B cell (primary cell): ENCODE results near the gene NANOS3. TPM values are rescaled to one million over a fixed set of nuclear protein-coding genes. Genes with fewer than 3 reads are reported as not detected.
A peak's percentile ranks its signal among the peaks of the same experiment; 100 is the strongest.

Experiments used
- ATAC-seq: fragments of 200-7000 bp; cut with Tn5 transposase; one replicate; pipeline ENCODE4 v1.10.0; 2021; ENCODE audit warnings: low read depth, mild to moderate bottlenecking, moderate number of reproducible peaks, moderate library complexity
- CTCF ChIA-PET: fragments of 350-600 bp; sonication (Branson Sonifier 250); formaldehyde crosslinking; loops from one replicate; lab custom pipeline; 2021; ENCODE audit warnings: antibody characterized with exemption, inconsistent platforms; lab: Charles Lee
- POLR2A ChIA-PET: fragments of 350-600 bp; sonication (Branson Sonifier 250); formaldehyde crosslinking; loops from one replicate; lab custom pipeline; 2021; ENCODE audit warnings: antibody characterized with exemption; lab: Charles Lee
- DNase-seq: peaks from one replicate; pipeline ENCODE4 v3.0.0; 2013
- H2AFZ ChIP-seq: 2 replicates; pipeline ENCODE4 v1.6.1; 2012; ENCODE audit warnings: mild to moderate bottlenecking, low read depth, low read length; ENCODE audit not compliant: insufficient read depth, poor library complexity, severe bottlenecking
- H3K27ac ChIP-seq, 2 donors: 1 replicate in 1 of 2; 2 replicates in 1 of 2; pipeline ENCODE4 v1.5.1; 2012 to 2013; ENCODE audit warnings: low read length in 2 of 2, mild to moderate bottlenecking in 2 of 2, moderate library complexity in 1 of 2
- H3K27me3 ChIP-seq, 4 experiments: fragments of 200-600 bp in 1 of 4; sonication (generic) in 1 of 4; replicated peaks in 1 of 4; 1 replicate in 2 of 4; 2 replicates in 2 of 4; pipeline versions ENCODE4 v1.6.1 to v1.7.0; 2013 to 2016; ENCODE audit warnings: low read length in 3 of 4, mild to moderate bottlenecking in 2 of 4, mixed read lengths in 1 of 4, moderate library complexity in 1 of 4; ENCODE audit not compliant: insufficient read depth in 4 of 4, control insufficient read depth in 3 of 4; ENCODE audit errors: control extremely low read depth in 1 of 4
- H3K36me3 ChIP-seq, 2 experiments: replicated peaks in 1 of 2; 1 replicate in 1 of 2; 2 replicates in 1 of 2; pipeline versions ENCODE4 v1.6.1 to v1.7.1; 2013; ENCODE audit warnings: low read length in 1 of 2; ENCODE audit not compliant: insufficient read depth in 2 of 2, control insufficient read depth in 1 of 2; ENCODE audit errors: control extremely low read depth in 1 of 2, extremely low read depth in 1 of 2
- H3K4me1 ChIP-seq, 2 donors: fragments of 200-600 bp in 1 of 2; sonication (generic) in 1 of 2; 1 replicate in 1 of 2; 2 replicates in 1 of 2; pipeline versions ENCODE4 v1.5.1 to v1.6.1; 2013 to 2017; ENCODE audit warnings: low read length in 2 of 2; ENCODE audit not compliant: control insufficient read depth in 2 of 2, insufficient read depth in 2 of 2
- H3K4me2 ChIP-seq: replicated peaks from 2 replicates; pipeline ENCODE3; 2012; ENCODE audit warnings: mild to moderate bottlenecking, low read depth, low read length; ENCODE audit not compliant: poor library complexity, severe bottlenecking
- H3K4me3 ChIP-seq, 5 experiments: fragments of 200-600 bp in 1 of 5; sonication (generic) in 1 of 5; 1 replicate in 3 of 5; 2 replicates in 2 of 5; pipeline versions ENCODE4 v1.5.1 to v1.7.0; 2011 to 2016; ENCODE audit warnings: low read length in 4 of 5, mild to moderate bottlenecking in 4 of 5, low read depth in 2 of 5, control low read depth in 1 of 5, moderate library complexity in 1 of 5; ENCODE audit not compliant: insufficient read depth in 1 of 5; ENCODE audit errors: control extremely low read depth in 1 of 5, extremely low read depth in 1 of 5
- H3K79me2 ChIP-seq: fragments of 200-600 bp; sonication (generic); one replicate; pipeline ENCODE4 v1.6.0; 2016; ENCODE audit warnings: low read length; ENCODE audit not compliant: control insufficient read depth, insufficient read depth
- H3K9ac ChIP-seq: fragments of 200-600 bp; sonication (generic); 2 replicates; pipeline ENCODE4 v1.6.1; 2017; ENCODE audit warnings: mild to moderate bottlenecking, low read length, moderate library complexity
- H3K9me3 ChIP-seq, 3 donors: one replicate each; pipeline versions ENCODE4 v1.6.1 to v1.7.1; 2013; ENCODE audit warnings: low read length in 2 of 3; ENCODE audit not compliant: control insufficient read depth in 2 of 3, insufficient read depth in 1 of 3; ENCODE audit errors: control extremely low read depth in 1 of 3
- H4K20me1 ChIP-seq: 2 replicates; pipeline ENCODE4 v1.6.0; 2012; ENCODE audit warnings: mild to moderate bottlenecking, low read length; ENCODE audit not compliant: insufficient read depth, control insufficient read depth, poor library complexity, severe bottlenecking
- H3K27ac Mint-ChIP-seq: one replicate; pipeline ENCODE4 v1.8.0; 2021; ENCODE audit warnings: mixed read lengths
- H3K27me3 Mint-ChIP-seq: one replicate; pipeline ENCODE4 v1.8.0; 2021; ENCODE audit warnings: mixed read lengths
- H3K4me1 Mint-ChIP-seq: one replicate; pipeline ENCODE4 v1.8.0; 2021; ENCODE audit warnings: mixed read lengths
- H3K4me3 Mint-ChIP-seq: one replicate; pipeline ENCODE4 v1.8.0; 2021; ENCODE audit warnings: mixed read lengths
- H3K9me3 Mint-ChIP-seq: one replicate; pipeline ENCODE4 v1.8.0; 2022; ENCODE audit warnings: mixed read lengths; ENCODE audit not compliant: insufficient read depth
- EZH2 ChIP-seq: IDR thresholded peaks from 2 replicates; pipeline ENCODE4 v1.6.1; 2012; ENCODE audit warnings: borderline replicate concordance, low read depth, mild to moderate bottlenecking, moderate library complexity, low read length; ENCODE audit not compliant: insufficient read depth, poor library complexity, severe bottlenecking
- WGBS: methylation state at CpG from one replicate; pipeline ENCODE4 v1.1.5; 2013; ENCODE audit warnings: missing lambda C conversion rate; ENCODE audit not compliant: insufficient coverage; 5-methylcytosine and 5-hydroxymethylcytosine counted together
- intact Hi-C: fragments of 100-400 bp; cut with micrococcal nuclease; formaldehyde crosslinking; loops from one replicate; pipeline ENCODE4 v1.10.0; 2022
- polyA plus RNA-seq: library from polyadenylated mRNA; depleted of rRNA; stranded (reverse); fragments of >200 nt; gene quantifications from 2 replicates; pipeline ENCODE4 v1.2.3, GENCODE V29; 2012
- total RNA-seq, 2 donors: library from RNA; stranded (reverse); fragments of 120-200 nt in 1 of 2; gene quantifications; 1 replicate in 1 of 2; 2 replicates in 1 of 2; pipeline versions ENCODE4 v1.2.3 to v1.2.4, GENCODE V29; 2013 to 2022
- TF ChIP-seq, protein P1 (sequence below): fragments of 200-600 bp; IDR thresholded peaks from one replicate; pipeline ENCODE4 v1.8.0; 2022; ENCODE audit warnings: antibody characterized with exemption, mild to moderate bottlenecking

NANOS3 gene
- total and polyA plus RNA-seq, 2 donors (not counting 1 experiment from before 2014, with no cell fraction given), result 0.49 TPM; not detected in 1

- Histone ChIP-seq H3K79me2 (peaks cover 5% of the 10 kb centered on the region), H3K27me3 (no peaks in the 10 kb centered on the region), H3K27ac (no peak overlapping the region), H4K20me1 (no peaks in the 10 kb centered on the region), H3K4me3 (no peak overlapping the region), H2AFZ (no peak overlapping the region), H3K9ac (no peak overlapping the region), H3K4me2 (no peak overlapping the region), H3K4me1 (peaks cover 12 to 13% of the 10 kb centered on the region in 2 donors), H3K36me3 (peaks cover 0 to 6% of the 10 kb centered on the region in 2 experiments), H3K9me3 (no peaks in the 10 kb centered on the region)
- 98% methylated on average over 44 of the region's 47 CpGs for WGBS
- ATAC-seq, result no peak
- TF ChIP-seq, protein P1, sequence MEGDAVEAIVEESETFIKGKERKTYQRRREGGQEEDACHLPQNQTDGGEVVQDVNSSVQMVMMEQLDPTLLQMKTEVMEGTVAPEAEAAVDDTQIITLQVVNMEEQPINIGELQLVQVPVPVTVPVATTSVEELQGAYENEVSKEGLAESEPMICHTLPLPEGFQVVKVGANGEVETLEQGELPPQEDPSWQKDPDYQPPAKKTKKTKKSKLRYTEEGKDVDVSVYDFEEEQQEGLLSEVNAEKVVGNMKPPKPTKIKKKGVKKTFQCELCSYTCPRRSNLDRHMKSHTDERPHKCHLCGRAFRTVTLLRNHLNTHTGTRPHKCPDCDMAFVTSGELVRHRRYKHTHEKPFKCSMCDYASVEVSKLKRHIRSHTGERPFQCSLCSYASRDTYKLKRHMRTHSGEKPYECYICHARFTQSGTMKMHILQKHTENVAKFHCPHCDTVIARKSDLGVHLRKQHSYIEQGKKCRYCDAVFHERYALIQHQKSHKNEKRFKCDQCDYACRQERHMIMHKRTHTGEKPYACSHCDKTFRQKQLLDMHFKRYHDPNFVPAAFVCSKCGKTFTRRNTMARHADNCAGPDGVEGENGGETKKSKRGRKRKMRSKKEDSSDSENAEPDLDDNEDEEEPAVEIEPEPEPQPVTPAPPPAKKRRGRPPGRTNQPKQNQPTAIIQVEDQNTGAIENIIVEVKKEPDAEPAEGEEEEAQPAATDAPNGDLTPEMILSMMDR, result no peak
- TF ChIP-seq EZH2, result no peak
- Mint-ChIP-seq H3K4me3 (no peak overlapping the region), H3K9me3 (no peaks in the 10 kb centered on the region), H3K27ac (no peak overlapping the region), H3K27me3 (no peaks in the 10 kb centered on the region), H3K4me1 (peaks cover 15% of the 10 kb centered on the region)
- CTCF ChIA-PET, result interaction anchor here (0.7 to 1.6 kb wide), 2 partner anchors 46 to 300 kb away, joined by 3 to 5 read pairs; no protein-coding TSS in a partner anchor
- peak; percentile 68 for DNase-seq
- intact Hi-C loops, result no loop called here
- POLR2A ChIA-PET, result no interaction called here
These were observed 46.7 kb upstream of the NANOS3 start for GRCh38 chr19:13830114-13830740.

DNA sequence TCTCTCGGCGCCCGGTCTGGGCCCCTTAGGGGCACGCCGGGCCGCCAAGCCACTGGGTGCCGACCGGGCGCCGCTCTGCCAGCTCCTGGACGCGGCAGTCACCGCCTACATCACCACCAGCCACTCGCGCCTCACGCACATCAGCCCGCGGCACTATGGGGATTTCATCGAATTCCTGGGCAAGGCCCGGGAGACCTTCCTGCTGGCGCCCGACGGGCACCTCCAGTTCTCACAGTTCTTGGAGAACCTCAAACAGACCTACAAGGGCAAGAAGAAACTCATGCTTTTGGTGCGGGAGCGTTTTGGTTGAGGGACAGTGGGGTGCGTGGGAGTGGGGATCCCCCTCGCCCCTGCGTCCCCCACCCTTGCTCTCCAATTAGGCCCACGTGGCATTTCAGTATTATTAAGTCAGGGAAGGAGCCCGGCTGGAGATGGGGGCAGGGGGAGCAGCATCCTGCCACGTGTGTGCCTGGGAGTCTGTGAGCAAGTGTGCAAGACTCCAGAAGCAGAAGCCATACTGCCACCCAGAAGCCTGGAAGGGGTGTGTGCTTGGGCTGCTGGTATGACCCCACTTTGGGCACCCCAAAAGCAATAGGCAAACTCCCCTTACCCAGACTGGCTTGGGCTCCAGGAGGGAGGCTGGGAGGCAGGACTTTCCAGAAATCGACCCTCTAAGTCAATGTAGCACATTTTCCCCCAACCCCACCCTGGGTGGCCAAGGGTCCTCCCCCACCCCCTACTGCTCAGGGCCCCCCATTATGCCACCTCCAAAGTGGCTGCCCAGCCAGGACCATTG is 46.0 kb upstream of the NANOS3 start:
- intact Hi-C loops, result no loop called here
- Mint-ChIP-seq H3K9me3 (no peaks in the 10 kb centered on the region), H3K27ac (peak overlapping the region; percentile 10), H3K27me3 (no peaks in the 10 kb centered on the region), H3K4me3 (no peak overlapping the region), H3K4me1 (peaks cover 19% of the 10 kb centered on the region)
- Histone ChIP-seq H2AFZ (no peak overlapping the region), H3K27ac (no peak overlapping the region), H3K79me2 (peaks cover 5% of the 10 kb centered on the region), H3K36me3 (no peaks in the 10 kb centered on the region), H3K27me3 (no peaks in the 10 kb centered on the region), H4K20me1 (no peaks in the 10 kb centered on the region), H3K4me1 (peaks cover 16 to 19% of the 10 kb centered on the region in 2 donors), H3K9ac (no peak overlapping the region), H3K9me3 (no peaks in the 10 kb centered on the region), H3K4me2 (no peak overlapping the region), H3K4me3 (no peak overlapping the region)
- TF ChIP-seq EZH2, result no peak
- TF ChIP-seq, protein P1, result no peak
- ChIA-PET CTCF (no interaction called here), POLR2A (no interaction called here)
- WGBS, result 94% methylated on average over 23 of the region's 32 CpGs
- ATAC-seq, result no peak
- no peak for DNase-seq
